Adipocyte (in vitro differentiated cells): ENCODE results near the gene SEMA3C.
A peak's percentile ranks its signal among the peaks of the same experiment; 100 is the strongest.

Experiments
- DNase-seq: peaks from one replicate; pipeline ENCODE4 v3.0.0-alpha.2; 2015; ENCODE audit warnings: low read depth
- H3K27me3 ChIP-seq: replicated peaks from 2 replicates; pipeline ENCODE4 v1.7.0; 2013; ENCODE audit warnings: mild to moderate bottlenecking, low read length, moderate library complexity; ENCODE audit not compliant: control insufficient read depth, insufficient read depth
- H3K36me3 ChIP-seq: 2 replicates; pipeline ENCODE4 v1.7.0; 2013; ENCODE audit warnings: low read length, mild to moderate bottlenecking, moderate library complexity; ENCODE audit not compliant: control insufficient read depth, insufficient read depth, severe bottlenecking
- H3K4me1 ChIP-seq: 2 replicates; pipeline ENCODE4 v1.7.0; 2013; ENCODE audit warnings: mild to moderate bottlenecking, low read length, moderate library complexity; ENCODE audit not compliant: control insufficient read depth, insufficient read depth
- H3K4me3 ChIP-seq: 2 replicates; pipeline ENCODE4 v1.7.0; 2013; ENCODE audit warnings: mild to moderate bottlenecking, low read length, moderate library complexity
- H3K9ac ChIP-seq: 2 replicates; pipeline ENCODE4 v1.7.0; 2013; ENCODE audit warnings: mild to moderate bottlenecking, low read length, moderate library complexity
- H3K9me3 ChIP-seq: 2 replicates; pipeline ENCODE4 v1.7.0; 2013; ENCODE audit warnings: mild to moderate bottlenecking, low read length, moderate library complexity; ENCODE audit not compliant: control insufficient read depth

Gene SEMA3C

DNA sequence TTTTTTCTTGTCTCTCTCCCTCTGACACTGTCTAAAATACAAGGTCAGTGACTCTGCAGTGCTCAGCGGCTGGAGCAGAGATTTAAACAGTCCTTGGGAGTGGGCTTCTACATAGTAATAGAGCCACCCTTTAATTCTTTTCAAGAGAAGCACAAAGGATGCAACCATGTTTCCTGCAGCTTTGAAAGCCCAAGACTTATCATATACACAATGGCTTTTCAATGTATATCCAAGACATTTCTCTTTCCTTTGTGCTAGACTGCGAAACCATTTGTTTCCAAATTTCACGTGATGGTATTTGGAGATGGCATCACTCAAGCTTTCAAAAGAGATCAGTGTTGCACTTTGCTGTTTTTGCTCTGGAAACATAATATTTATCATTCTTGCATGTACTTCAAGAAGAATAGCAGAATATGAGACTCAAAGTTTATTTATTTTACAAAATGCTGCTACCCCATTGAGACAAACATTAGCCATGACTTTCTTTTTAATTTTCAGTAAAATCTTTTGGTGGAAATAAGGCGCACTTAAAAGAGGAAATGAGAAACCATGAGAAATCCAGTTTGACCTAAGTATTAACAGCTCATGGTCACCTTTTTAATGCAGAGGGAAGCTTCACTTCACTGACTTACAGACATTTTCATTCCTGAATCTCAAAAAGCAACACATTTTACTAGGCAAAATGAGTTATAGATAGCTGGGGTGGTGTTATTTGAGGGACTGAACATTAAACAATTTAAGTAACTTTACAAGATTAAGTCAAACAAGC lies 76.6 kb downstream of the SEMA3C start:
- Histone ChIP-seq H3K27me3 (no peaks in the 10 kb centered on the region), H3K4me1 (peaks cover 29% of the 10 kb centered on the region), H3K36me3 (peaks cover 9% of the 10 kb centered on the region), H3K9ac (no peak overlapping the region), H3K4me3 (no peak overlapping the region), H3K9me3 (no peaks in the 10 kb centered on the region)
- no peak for DNase-seq

GRCh38 chr7:80841423-80841955 lies 77.4 kb downstream of the SEMA3C start:
- Histone ChIP-seq H3K9ac (no peak overlapping the region), H3K4me1 (peaks cover 29% of the 10 kb centered on the region), H3K9me3 (no peaks in the 10 kb centered on the region), H3K4me3 (no peak overlapping the region), H3K36me3 (peaks cover 9% of the 10 kb centered on the region), H3K27me3 (no peaks in the 10 kb centered on the region)
- no peak for DNase-seq

DNA sequence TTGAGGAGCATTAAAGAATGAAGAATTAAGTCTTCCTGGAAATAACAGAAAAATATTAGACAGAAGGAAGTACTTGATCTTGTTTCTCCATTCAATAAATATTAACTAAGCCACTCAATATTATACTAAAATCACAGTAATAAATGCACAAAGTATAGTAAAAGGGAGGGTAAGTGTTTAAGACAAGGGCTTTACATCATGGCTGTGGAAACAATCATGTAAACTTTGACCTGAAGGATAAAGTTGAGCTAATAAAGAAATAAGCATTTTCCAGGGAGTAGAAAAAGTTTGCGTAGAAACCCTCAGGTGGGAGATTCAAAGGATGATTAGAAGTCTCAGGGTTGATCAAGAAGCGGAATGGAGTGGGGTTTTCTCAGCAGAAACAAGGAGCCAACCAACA lies 78.2 kb downstream of the SEMA3C start:
- DNase-seq: no peak
- Histone ChIP-seq H3K9ac (no peak overlapping the region), H3K36me3 (peaks cover 9% of the 10 kb centered on the region), H3K9me3 (no peaks in the 10 kb centered on the region), H3K4me3 (no peak overlapping the region), H3K27me3 (no peaks in the 10 kb centered on the region), H3K4me1 (peaks cover 29% of the 10 kb centered on the region)

DNA sequence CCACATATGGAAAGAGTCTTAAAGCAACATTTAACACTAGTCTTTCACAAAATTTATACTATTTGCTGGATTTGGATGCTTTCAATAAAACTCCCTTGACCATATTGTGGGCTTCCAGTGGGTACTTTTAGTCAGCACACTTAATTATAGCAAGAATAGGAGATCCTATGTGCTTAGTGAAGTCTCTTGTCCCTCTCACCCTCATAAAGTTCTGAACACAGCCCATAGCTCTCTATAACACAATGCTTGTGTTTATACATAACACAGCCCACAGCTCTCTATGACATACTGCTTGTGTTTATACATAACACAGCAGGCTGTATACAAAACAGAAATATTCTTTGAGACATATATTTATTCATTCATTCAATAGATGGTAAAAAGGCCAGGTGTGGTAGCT lies 79.0 kb downstream of the SEMA3C start:
- Histone ChIP-seq H3K9ac (no peak overlapping the region), H3K36me3 (peaks cover 3% of the 10 kb centered on the region), H3K27me3 (no peaks in the 10 kb centered on the region), H3K4me1 (peaks cover 29% of the 10 kb centered on the region), H3K4me3 (no peak overlapping the region), H3K9me3 (no peaks in the 10 kb centered on the region)
- no peak for DNase-seq

- Histone ChIP-seq H3K27me3 (no peaks in the 10 kb centered on the region), H3K36me3 (no peaks in the 10 kb centered on the region), H3K9me3 (no peaks in the 10 kb centered on the region), H3K4me1 (peaks cover 29% of the 10 kb centered on the region), H3K4me3 (no peak overlapping the region), H3K9ac (no peak overlapping the region)
- DNase-seq: no peak
Measured at GRCh38 chr7:80838643-80839042, 80.2 kb downstream of the SEMA3C start.

- DNase-seq: no peak
- Histone ChIP-seq H3K4me3 (no peak overlapping the region), H3K9ac (no peak overlapping the region), H3K36me3 (no peaks in the 10 kb centered on the region), H3K27me3 (no peaks in the 10 kb centered on the region), H3K4me1 (peaks cover 25% of the 10 kb centered on the region), H3K9me3 (no peaks in the 10 kb centered on the region)
Measured at GRCh38 chr7:80837345-80837744, 81.5 kb downstream of the SEMA3C start.

DNA sequence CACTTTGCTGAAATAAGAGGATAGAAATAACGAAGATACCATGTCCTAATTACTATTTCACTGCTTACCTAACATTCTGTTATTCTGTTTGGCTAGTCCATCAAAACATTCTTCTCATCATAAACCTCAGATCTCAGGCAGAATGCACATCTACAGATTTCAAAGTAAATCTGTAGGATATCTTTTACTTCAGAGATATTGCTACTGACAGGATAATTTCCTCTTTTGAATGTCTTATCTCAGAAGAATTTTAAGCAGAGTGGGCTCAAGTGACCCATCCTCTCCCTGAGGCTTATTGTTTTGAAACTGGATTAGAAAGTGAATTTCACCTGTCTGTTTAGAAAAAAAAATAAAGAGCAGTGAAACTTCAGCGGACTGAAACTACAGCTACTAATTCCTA lies 83.6 kb downstream of the SEMA3C start:
- H3K27me3 ChIP-seq: no peaks in the 10 kb centered on the region
- no peak overlapping the region for H3K9ac ChIP-seq
- H3K4me3 ChIP-seq: no peak overlapping the region
- H3K9me3 ChIP-seq: no peaks in the 10 kb centered on the region
- H3K4me1 ChIP-seq: peaks cover 23% of the 10 kb centered on the region
- DNase-seq: no peak
- no peaks in the 10 kb centered on the region for H3K36me3 ChIP-seq

DNA sequence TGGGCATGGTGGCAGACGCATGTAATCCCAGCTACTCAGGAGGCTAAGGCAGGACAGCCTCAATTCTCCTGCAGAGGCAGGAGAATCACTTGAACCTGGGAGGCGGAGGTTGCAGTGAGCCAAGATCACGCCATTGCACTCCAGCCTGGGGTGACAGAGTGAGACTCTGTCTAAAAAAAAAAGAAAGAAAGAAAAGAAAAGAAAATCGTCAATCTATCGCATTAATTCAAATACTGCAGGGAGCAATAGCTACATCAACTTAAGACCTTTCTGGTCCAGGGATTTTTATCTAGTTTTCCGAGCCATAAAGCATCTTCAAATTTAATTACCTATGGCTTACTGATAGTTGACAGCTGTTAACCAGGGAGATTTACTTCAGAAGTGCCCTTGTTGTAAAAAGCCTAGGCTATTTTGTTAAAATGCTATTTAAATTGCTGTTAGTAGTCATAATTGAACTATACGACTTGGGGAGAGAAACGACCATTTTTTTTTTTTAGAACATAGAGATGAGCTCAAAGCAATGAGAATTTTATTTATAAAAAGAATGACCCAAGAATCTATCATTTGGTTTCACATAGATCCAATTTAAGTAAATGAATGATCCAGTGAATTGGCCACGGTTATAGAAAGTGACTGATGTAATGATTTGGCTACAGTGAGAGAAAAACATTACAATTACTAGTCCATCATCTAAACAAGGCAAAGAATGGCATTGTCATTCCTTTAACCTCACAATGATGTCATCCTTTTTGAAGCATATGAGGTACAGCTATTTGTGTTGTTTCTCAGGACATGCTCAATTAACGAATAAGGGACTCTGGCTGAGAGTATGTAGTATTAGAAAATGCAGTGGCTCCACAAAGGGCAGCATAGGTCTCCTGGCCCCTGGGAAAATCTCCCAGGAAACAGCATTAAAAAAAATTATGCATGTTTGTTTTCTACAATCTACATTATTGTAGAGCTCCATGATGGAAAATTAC lies 85.3 kb downstream of the SEMA3C start:
- H3K9me3 ChIP-seq: no peaks in the 10 kb centered on the region
- H3K4me3 ChIP-seq: no peak overlapping the region
- H3K27me3 ChIP-seq: no peaks in the 10 kb centered on the region
- peak; percentile 48 for DNase-seq
- H3K9ac ChIP-seq: no peak overlapping the region
- peaks cover 33% of the 10 kb centered on the region for H3K4me1 ChIP-seq
- H3K36me3 ChIP-seq: no peaks in the 10 kb centered on the region

DNA sequence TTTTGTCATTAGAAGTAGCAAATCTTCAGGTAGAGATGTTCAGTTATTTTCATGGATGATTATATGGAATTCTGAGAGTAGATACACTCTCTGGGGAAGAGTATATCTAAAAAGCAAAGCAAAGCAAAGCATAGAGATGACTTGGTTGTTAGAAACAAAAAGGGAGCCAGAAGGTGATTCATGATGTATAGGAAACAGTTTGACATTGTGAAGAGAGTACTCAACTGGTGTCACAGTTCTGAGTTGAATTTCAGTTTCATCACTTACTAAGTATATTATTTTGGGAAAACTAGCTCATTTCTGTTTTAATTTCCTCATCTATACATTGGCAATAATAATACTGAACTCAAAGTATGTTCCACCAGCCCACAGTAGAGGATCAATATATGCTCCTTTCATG lies 86.8 kb downstream of the SEMA3C start:
- Histone ChIP-seq H3K4me1 (peaks cover 46% of the 10 kb centered on the region), H3K27me3 (no peaks in the 10 kb centered on the region), H3K9ac (no peak overlapping the region), H3K9me3 (no peaks in the 10 kb centered on the region), H3K4me3 (no peak overlapping the region), H3K36me3 (peaks cover 3% of the 10 kb centered on the region)
- no peak for DNase-seq

- no peak overlapping the region for H3K4me3 ChIP-seq
- no peaks in the 10 kb centered on the region for H3K27me3 ChIP-seq
- peaks cover 51% of the 10 kb centered on the region for H3K4me1 ChIP-seq
- peaks cover 10% of the 10 kb centered on the region for H3K36me3 ChIP-seq
- H3K9me3 ChIP-seq: no peaks in the 10 kb centered on the region
- DNase-seq: no peak
- no peak overlapping the region for H3K9ac ChIP-seq
Measured at GRCh38 chr7:80830584-80831285, 88.1 kb downstream of the SEMA3C start.

DNA sequence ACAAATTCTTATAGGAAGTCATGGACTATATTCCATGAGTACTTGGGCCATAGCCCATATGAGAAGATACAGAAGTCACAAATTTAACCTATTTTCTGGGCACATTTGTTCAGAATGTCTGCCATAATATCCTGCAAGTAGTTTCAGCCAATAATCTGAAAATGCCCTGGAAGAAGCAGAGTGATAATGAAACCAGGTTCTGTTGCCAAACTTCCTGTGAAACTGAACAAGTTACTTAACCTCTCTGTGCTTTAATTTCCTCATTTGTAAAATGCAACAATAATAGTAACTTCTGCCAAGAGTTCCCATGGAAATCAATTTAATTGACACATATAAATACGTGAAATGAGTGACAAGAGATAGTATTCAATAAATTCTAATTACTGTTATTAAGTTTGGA lies 88.8 kb downstream of the SEMA3C start:
- no peaks in the 10 kb centered on the region for H3K27me3 ChIP-seq
- H3K9me3 ChIP-seq: no peaks in the 10 kb centered on the region
- no peak overlapping the region for H3K9ac ChIP-seq
- H3K36me3 ChIP-seq: peaks cover 10% of the 10 kb centered on the region
- DNase-seq: no peak
- no peak overlapping the region for H3K4me3 ChIP-seq
- H3K4me1 ChIP-seq: peaks cover 51% of the 10 kb centered on the region
